GM18867 (cell line): Measurements from ENCODE around the gene SFRP2.

Source experiments
- ATAC-seq: cut with Tn5 transposase; IDR thresholded peaks from one replicate; pipeline ENCODE4 v1.9.1; 2021; ENCODE audit warnings: mild to moderate bottlenecking, moderate library complexity; ENCODE audit not compliant: unreplicated experiment

Gene SFRP2

DNA sequence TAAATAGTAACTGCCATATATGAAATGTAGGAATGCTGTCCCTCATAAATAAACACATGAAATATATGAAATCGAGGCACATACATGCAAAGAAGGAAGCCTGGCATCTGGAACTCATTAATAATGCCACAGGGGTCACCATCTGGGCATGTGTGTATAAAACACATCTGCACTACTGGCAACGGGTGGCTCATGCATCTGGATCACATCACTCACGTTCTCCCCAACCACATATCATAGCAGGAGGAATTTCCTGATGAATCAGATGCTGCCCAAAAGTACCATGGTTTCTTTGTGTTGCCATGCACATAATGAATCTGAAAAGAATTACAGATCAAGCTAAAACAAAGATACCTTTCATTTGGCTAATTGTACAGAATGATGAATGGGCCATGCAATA is 57.6 kb downstream of the SFRP2 start:
- no peak for ATAC-seq
